ENCODE measurements around the gene RASAL2.
A peak's percentile ranks its signal among the peaks of the same experiment; 100 is the strongest.

GRCh38 chr1:178379807-178380206 lies 285.9 kb downstream of the RASAL2 start:
- TF ChIP-seq EZH2 (IDR thresholded peaks at IDR 0.05; ENCODE audit: borderline replicate concordance, low read length) = no peak
- TF ChIP-seq, protein P1, sequence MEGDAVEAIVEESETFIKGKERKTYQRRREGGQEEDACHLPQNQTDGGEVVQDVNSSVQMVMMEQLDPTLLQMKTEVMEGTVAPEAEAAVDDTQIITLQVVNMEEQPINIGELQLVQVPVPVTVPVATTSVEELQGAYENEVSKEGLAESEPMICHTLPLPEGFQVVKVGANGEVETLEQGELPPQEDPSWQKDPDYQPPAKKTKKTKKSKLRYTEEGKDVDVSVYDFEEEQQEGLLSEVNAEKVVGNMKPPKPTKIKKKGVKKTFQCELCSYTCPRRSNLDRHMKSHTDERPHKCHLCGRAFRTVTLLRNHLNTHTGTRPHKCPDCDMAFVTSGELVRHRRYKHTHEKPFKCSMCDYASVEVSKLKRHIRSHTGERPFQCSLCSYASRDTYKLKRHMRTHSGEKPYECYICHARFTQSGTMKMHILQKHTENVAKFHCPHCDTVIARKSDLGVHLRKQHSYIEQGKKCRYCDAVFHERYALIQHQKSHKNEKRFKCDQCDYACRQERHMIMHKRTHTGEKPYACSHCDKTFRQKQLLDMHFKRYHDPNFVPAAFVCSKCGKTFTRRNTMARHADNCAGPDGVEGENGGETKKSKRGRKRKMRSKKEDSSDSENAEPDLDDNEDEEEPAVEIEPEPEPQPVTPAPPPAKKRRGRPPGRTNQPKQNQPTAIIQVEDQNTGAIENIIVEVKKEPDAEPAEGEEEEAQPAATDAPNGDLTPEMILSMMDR (conservative IDR thresholded peaks at IDR 0.05 in 1 of 2, IDR thresholded peaks at IDR 0.05 in 1 of 2; ENCODE audit: extremely low read depth in 1 of 2, insufficient read depth in 1 of 2, low read depth in 1 of 2, low read length in 2 of 2) = peak in 1 of 2 donors; percentile 26

All from mammary epithelial cell (primary cell).